Mammary epithelial cell (primary cell): ENCODE measurements around the gene DISP1.
A peak's percentile ranks its signal among the peaks of the same experiment; 100 is the strongest.

Experiments
- CTCF ChIP-seq, 2 donors: IDR thresholded peaks in 1 of 2; conservative IDR thresholded peaks in 1 of 2; 2 replicates each; pipeline ENCODE4 v1.5.1; 2011 to 2012; ENCODE audit warnings: inconsistent platforms in 2 of 2, low read length in 2 of 2, mild to moderate bottlenecking in 2 of 2, control low read depth in 1 of 2, low read depth in 1 of 2; ENCODE audit not compliant: insufficient read depth in 1 of 2; ENCODE audit errors: extremely low read depth in 1 of 2
- EZH2 ChIP-seq: IDR thresholded peaks from 2 replicates; pipeline ENCODE4 v1.6.1; 2012; ENCODE audit warnings: low read length, inconsistent platforms, borderline replicate concordance

- TF ChIP-seq CTCF (conservative IDR thresholded peaks at IDR 0.05 in 1 of 2, IDR thresholded peaks at IDR 0.05 in 1 of 2; ENCODE audit: extremely low read depth in 1 of 2, insufficient read depth in 1 of 2, low read depth in 1 of 2, low read length in 2 of 2) (peak in 1 of 2 donors; percentile 18), EZH2 (no peak)
Measured at GRCh38 chr1:222828939-222829338, 14.1 kb downstream of the DISP1 start.
